Gastroesophageal sphincter (tissue), 3 donors: Measurements from ENCODE around the gene GDAP1L1.

Experiments used
- CTCF ChIP-seq, 4 experiments: fragments of 200-600 bp in 2 of 4; fragments of 450-650 bp in 2 of 4; sonication (generic) in 1 of 4; IDR thresholded peaks; one replicate each; pipeline ENCODE4 v1.5.1; 2017 to 2019; ENCODE audit warnings: antibody characterized with exemption in 4 of 4, mild to moderate bottlenecking in 2 of 4, moderate library complexity in 2 of 4
- POLR2A ChIP-seq, 2 donors: fragments of 450-650 bp; IDR thresholded peaks; one replicate each; pipeline ENCODE4 v1.6.1; 2017; ENCODE audit warnings: antibody characterized with exemption in 2 of 2, mild to moderate bottlenecking in 2 of 2, moderate library complexity in 1 of 2
- POLR2AphosphoS5 ChIP-seq: sonication (generic); formaldehyde crosslinking; IDR thresholded peaks from one replicate; pipeline ENCODE4 v1.6.1; 2017; ENCODE audit warnings: antibody characterized with exemption

GRCh38 chr20:44324343-44324742 is 77.2 kb downstream of the GDAP1L1 start:
- no peak for TF ChIP-seq POLR2AphosphoS5
- no peak for TF ChIP-seq POLR2A (IDR thresholded peaks at IDR 0.05)
- TF ChIP-seq CTCF (IDR thresholded peaks at IDR 0.05) = no peak
